VCaP (cell line): ENCODE data around the gene KAT6B.

Source experiments
- H3K27ac ChIP-seq: fragments of 450-650 bp; 2 replicates; pipeline ENCODE4 v1.5.1; 2017
- CTCF ChIP-seq: fragments of 450-650 bp; conservative IDR thresholded peaks from 2 replicates; pipeline ENCODE4 v1.5.1; 2017; ENCODE audit warnings: mild to moderate bottlenecking, moderate library complexity

The KAT6B gene

GRCh38 chr10:74949034-74949832, 122.8 kb downstream of the KAT6B start:
- TF ChIP-seq CTCF: no peak
- H3K27ac ChIP-seq: no peak overlapping the region; the same call in 1 of the 2 replicates

GRCh38 chr10:74949843-74950765, 123.7 kb downstream of the KAT6B start:
- no peak overlapping the region for H3K27ac ChIP-seq
- TF ChIP-seq CTCF: no peak

GRCh38 chr10:74953214-74953613, 126.8 kb downstream of the KAT6B start:
- H3K27ac ChIP-seq: peak overlapping the region; percentile 38; the same call in 1 of the 2 replicates
- no peak for TF ChIP-seq CTCF

- TF ChIP-seq CTCF: no peak
- H3K27ac ChIP-seq: no peak overlapping the region
These were observed 129.4 kb downstream of the KAT6B start for GRCh38 chr10:74955796-74956195.

- no peak for TF ChIP-seq CTCF
- no peak overlapping the region for H3K27ac ChIP-seq
These were observed 130.2 kb downstream of the KAT6B start for GRCh38 chr10:74956555-74957111.

GRCh38 chr10:74957285-74957961, 131.0 kb downstream of the KAT6B start:
- no peak overlapping the region for H3K27ac ChIP-seq
- TF ChIP-seq CTCF: no peak
